Frontal cortex (tissue), 4 donors: Measurements from ENCODE around the gene MYO1D. TPM values are rescaled to one million over a fixed set of nuclear protein-coding genes. Genes with fewer than 3 reads are reported as not detected.
A peak's percentile ranks its signal among the peaks of the same experiment; 100 is the strongest.
"Not testable (repeated sequence)": the region's sequence is repeated elsewhere in the genome, so short reads cannot be mapped to it uniquely, and the experiment has no call there.

Experiments used
- DNase-seq, 2 donors: peaks; one replicate each; pipeline ENCODE4 v3.0.0; 2012; ENCODE audit warnings: low spot score in 2 of 2
- FAIRE-seq: peaks from 2 replicates; lab custom pipeline; 2012; peaks lifted over from hg19 to GRCh38; lab: Jason Lieb, UNC
- total RNA-seq: library from RNA; depleted of rRNA; stranded (reverse); fragments of >200 nt; gene quantifications from one replicate; pipeline ENCODE4 v1.2.3, GENCODE V29; 2014
- donor health status: control.
- donor health status: control.
- donor health status: control.

The MYO1D gene
- total RNA-seq, 1 donor from 2014 or later = 52.6 TPM

DNA sequence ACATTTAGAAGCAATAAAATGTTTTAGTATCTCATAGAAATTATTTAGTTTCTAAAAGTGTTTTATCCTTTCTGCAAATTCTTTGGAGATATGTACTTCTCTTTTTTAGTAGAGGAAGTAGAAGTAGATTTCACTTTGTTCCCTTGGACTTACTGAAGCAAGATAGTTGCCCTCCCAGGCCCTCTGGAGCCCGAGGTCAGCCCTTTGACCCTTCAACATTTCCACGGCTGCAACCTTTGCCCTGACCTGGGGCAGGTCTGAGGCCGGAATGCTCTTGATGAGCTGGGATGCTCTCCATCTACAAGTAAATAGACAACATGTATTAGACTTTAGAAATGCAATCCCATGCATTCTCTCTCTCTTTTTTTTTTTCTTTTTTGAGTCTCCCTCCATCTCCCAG is 222.6 kb downstream of the MYO1D start:
- DNase-seq = no peak
- FAIRE-seq = no peak

DNA sequence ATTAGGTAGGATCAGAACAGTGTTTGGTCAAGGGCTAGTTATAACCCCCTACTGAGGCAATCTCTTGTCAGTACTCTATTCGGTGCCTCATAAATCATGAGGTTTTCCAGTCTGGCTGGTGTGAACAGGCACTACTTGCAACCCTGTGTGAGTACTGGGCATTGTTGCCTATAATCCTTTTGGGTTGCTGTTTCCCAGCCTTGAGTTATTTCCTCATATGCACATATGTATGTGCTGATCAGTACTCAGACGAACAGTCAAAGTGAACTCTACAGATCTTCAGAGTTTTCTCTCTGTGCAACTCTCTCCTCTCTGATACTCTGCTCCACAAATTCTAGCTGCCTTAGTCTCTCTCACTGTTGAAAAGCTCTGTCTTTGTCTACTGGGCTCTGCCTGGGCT is 225.8 kb downstream of the MYO1D start:
- no peak for DNase-seq
- no peak for FAIRE-seq

DNA sequence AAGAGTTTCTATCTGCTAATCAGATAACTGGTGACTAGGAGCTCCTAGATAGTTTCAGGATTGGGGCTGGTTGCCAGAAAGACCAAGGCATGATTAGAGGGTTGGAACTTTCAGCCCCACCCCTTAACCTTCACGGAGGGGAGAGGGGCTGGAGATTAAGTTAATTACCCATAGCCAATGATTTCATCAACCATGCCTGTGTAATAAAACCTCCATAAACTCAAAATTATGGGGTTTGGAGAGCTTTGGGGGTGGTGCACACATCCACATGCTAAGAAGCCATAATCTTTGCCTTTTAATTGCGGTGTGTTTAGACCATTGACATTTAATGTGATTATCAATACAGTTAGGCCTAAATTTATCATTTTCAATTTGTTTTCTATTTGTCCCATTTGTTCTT is 228.5 kb downstream of the MYO1D start:
- DNase-seq (no peak), FAIRE-seq (no peak)

DNA sequence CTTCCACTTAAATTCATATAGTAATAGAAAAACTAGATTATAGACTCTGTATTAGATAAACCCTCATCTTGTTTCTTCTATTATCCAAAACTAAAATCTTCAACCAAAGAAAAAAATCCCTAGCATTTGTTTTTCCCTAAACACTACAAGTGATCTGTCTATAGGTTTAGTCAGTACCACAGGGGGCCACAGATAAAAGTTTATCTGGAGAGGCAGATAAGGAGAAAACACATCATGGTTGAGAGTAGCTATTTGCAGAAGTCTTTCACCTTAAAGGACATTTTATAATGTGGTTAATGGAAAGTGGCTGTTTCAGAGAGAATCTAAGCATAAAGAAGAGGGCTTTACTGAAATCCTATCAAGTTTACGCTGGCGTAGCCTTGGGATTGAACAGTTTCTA is 230.0 kb downstream of the MYO1D start:
- DNase-seq = no peak
- FAIRE-seq = no peak

DNA sequence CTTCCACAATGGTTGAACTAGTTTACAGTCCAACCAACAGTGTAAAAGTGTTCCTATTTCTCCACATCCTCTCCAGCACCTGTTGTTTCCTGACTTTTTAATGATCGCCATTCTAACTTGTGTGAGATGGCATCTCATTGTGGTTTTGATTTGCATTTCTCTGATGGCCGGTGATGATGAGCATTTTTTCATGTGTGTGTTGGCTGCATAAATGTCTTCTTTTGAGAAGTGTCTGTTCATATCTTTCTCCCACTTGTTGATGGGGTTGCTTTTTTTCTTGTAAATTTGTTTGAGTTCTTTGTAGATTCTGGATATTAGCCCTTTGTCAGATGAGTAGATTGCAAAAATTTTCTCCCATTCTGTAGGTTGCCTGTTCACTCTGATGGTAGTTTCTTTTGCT is 235.4 kb downstream of the MYO1D start:
- FAIRE-seq, DNase-seq: not testable (repeated sequence)

DNA sequence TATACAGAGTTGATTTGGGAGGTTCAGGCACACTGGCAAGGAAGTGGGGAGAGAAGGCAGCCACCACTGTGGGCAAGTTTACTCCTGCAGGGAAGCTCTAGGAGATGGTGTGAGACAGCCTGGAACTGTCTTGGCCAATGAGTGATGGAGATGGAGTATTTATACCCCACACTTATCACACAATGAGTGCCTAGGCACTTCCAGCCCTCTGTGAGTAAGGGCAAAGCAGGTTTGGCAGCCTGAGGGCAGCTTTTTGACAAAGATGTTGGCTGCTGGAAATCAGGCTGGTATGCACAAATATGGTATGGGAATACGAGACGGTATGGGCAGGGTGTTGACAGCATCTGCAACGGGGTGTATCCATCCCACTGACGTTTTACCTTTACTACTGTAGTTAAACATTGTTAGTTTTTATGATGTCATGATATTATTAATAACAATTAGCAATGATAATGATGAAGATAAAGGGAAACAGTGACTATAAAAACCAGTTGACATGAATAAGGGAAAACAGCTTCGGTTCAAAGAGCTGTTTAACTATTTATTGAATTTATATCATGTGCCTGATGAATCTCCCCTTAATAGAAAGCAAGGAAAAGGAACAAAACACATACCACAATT is 240.2 kb downstream of the MYO1D start:
- no peak for FAIRE-seq
- DNase-seq = no peak

DNA sequence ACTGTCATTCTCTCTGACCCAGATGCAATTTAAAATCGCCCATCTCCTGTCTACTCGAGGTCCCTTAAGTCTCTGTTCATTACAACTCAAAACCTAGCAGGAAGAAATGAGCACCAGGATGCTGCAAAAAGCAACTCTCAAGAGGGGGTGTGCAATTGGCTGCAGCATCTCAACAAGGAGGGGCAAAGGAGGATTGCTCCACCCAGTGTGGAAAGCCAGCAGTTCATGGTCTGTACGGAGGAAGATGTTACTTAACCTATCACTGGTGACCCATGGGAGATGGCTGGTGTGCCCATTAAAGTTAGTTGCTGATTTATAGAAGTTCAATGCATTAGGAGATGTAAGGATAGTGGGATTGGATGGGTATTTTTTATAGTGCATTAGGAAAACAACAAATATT is 242.8 kb downstream of the MYO1D start:
- no peak for FAIRE-seq
- no peak for DNase-seq

DNA sequence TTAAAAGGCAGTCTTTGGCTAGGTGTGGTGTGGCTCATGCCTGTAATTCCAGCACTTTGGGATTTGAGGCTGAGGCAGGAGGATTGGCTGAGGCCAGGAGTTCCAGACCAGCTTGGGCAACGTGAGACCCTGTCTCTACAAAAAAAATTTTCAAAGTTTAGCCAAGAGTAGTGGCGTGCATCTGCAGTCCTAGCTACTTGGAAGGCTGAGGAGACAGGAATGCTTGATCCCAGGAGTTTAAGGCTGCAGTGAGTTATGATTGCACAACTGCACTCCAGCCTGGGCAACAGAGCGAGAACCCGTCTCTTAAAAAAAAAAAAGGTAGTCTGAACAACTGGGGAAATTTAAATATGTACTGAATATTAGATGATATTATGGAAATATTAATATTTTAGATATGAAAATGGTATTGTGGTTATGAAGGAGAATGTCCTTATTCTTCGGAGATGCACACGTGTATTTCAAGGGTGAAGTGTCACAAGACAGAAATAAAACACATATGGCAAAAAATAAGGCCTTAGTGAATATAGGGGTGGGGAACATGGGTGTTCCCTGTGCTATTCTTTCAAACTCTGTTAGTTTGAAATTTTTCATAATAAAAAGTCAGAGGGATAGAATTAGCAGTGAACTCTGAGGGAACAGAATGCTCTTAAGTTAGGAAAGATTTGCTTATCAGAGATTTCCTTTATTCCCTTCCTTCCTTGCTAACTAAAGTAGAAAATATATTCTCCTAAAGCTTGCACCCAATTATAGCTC is 245.4 kb downstream of the MYO1D start:
- FAIRE-seq = no peak
- no peak for DNase-seq

DNA sequence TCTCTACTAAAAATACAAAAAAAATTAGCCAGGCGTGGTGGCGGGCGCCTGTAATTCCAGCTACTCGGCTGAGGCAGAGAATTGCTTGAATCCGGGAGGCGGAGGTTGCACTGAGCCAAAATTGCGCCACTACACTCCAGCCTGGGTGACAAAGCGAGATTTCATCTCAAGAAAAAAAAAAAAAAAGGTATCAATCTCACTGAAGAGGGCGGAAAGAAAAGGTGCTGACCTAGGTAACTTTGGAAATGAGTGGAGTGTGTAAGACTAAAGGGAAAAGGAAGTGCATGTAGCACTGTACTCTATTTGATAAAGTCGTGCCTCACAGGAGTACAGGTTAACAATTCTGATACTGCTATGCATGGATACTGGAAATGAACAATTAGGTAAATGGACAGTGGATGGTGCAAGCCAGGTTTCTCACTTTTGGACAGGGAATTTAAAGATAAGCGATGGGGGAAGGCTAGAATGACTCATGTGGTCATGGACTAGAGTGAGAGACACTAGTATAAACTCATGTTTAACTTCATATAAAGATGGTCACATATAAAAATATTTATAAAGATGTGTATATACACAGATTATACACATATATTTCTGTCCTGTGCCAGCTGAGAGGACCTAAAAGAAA is 247.2 kb downstream of the MYO1D start:
- no peak for DNase-seq

DNA sequence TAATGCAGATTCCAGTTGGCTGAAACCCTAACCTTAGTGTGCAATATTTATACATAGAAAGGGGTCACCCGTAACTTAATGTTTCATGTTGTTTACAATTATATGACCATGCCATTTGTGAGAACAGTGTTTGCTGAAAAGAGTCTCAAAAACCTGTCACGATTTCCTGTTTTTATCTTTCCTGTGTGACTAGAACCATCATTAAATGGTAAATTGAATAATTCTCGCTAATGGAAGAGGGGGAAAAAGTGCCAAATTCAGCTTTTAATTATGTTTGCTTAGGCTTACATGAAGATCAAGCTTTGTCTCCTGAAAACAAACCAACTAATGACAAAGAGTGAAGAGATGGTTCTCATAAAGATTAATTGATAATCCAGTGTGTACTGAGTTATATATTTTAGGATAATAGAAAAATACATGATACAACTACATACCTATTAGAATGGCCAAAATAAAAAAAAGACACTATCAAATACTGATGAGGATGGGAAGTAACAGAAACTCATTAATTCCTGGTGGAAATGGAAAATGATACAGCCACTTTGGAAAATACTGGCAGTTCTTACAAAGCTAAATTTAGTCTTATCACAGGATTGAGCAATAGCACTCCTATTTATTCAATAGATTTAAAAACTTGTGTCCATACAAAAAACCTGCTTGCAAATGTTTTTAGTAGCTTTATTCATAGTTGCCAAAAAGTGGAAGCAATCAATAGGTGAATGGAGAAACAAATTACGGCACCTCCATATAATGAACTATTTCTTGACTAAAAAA is 248.5 kb downstream of the MYO1D start:
- DNase-seq (no peak), FAIRE-seq (no peak)

More for the DNA sequence above, 247.2 kb downstream of the MYO1D start:
- FAIRE-seq = no peak

DNA sequence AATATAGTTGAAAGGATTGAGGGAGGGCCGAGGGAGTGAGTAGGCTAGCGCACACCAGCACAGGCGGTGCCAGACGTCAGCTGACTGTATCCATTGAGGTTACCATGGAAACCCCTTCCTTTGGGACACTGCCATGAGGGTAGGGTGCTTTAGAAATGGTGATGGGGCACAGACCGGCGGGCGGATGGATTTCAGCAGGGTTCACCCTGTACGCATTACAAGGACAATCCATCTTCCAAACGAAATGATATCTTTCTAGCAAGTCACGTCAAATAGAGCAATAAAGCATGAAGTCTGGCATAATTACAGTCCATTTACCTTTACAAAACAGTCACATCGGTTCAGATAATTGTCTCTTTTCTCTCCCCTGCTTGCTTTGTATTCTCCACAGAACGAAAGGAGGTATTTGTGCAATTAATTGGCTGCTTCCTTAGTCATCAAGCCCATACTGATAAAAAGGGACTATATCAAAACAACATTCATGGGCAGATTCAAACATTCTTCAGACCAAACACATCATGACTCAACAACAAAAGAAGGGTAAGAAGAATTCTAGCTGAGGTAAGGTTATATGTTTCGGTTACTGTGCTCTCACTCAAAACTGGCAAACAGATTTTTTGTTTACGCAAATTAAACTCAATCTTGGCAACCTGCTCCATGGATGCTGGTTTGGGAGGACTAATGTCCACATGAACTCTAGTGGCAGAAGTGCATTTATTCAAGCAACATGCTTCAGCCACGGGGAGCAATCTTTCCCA is 249.5 kb downstream of the MYO1D start:
- FAIRE-seq (no peak), DNase-seq (peak; percentile 18 to 42)

DNA sequence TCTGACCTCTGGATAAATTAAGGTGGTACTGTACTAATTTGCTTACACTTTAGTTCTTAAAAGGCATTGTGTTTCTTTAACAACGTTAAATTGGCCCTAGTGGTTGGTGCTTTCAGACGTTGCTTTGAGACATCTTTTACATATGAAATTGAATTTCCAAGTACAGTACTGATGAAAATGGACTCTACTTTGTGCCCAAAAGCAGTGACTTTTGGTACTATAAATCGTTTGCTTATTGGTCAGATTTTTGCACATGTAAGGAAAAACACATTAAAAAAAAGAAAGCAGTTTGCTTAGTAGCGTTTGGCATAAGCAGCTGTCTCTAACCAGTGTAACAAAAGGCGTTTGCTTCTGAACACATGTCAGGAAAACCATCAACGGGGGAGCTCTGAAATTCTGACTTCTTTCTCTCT is 250.5 kb downstream of the MYO1D start:
- no peak for FAIRE-seq

DNA sequence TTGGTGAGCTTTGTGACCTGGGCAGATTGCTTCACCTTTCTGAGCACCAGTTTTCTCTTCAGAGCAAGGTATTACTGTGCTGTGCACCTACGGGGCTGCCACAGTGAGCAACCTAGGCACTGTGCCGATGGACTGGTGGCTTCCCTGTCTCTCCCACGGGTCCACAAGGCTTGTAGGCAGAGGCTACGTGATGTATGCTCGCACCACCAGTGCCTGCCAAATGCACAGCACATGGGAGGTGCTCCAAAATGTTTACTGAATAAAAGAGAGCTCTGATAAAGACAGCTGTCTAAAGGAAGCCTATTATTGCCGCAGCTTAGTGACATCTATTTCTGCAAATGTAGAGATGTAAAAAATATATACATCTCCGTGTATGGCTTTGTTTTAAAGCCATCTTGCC is 251.0 kb downstream of the MYO1D start:
- DNase-seq (no peak), FAIRE-seq (no peak)

More for the DNA sequence above, 250.5 kb downstream of the MYO1D start:
- no peak for DNase-seq

DNA sequence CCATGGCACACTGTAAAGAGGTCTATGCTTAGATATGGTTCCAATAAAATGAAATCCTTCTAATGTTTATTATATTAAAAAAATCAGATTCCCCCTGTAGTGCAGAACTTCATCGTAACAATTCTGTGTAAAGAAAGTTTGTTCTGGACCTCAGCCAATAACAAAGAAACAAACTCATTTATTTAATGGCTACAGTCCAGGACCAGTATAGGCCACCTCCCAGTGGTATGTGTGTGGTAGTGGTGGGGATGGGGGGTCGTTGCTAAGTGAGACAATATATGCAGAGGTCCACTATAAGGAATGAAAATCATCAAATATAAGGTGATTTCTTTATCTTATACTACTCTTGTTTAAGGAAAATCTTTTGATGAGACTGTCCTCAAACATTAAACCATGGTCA is 253.7 kb downstream of the MYO1D start:
- FAIRE-seq (no peak), DNase-seq (no peak)

DNA sequence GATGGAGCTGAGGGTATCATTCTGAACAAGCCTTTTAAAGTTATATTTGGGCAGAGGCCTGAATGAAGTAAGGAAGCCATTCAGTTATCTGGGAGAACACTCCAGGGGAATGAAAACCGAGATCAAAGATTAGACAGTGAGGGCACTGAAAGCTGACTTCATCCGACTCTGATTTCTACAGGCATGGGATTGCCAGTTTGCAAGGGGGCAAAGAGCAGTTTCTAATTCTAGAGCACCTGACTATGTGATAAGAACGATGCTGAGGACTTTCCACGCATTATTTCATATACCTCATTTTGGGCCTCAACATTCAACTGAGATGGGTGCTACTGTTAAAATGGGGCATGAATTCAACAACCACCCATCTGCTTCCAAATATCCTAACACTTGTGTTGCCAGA is 254.4 kb downstream of the MYO1D start:
- no peak for DNase-seq
- no peak for FAIRE-seq

DNA sequence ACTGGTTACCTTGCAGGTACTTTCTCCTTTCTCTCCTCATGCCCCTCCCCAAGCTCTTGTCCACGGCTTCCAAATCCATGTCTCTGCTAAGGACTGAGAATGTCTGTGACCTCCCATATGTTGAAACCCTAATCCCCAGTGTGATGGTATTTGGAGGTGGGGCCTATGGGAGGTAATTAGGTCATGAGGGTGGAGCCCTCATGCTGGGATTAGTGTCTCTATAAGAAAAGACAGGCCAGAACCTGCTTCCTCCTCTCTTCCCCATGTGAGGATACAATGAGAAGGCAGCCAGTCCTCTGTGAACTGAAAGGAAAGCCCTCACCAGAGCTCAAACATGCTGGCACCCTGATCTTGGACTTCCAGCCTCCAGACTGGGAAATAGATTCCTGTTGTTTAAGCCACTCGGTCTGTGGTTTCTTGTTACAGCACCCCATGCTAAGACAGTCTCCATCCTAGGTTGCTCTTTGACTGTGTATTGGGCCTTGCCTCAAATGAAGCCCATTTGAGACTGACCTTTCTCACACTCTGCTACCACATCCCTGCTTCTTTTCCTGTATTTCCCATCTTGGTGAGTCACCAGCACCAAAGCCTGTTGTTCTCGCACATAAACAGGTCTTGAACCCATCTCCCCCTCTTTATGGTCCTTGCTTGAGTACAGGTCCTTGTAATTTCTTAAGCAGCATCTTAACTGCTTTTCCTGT is 255.2 kb downstream of the MYO1D start:
- no peak for FAIRE-seq
- no peak for DNase-seq

DNA sequence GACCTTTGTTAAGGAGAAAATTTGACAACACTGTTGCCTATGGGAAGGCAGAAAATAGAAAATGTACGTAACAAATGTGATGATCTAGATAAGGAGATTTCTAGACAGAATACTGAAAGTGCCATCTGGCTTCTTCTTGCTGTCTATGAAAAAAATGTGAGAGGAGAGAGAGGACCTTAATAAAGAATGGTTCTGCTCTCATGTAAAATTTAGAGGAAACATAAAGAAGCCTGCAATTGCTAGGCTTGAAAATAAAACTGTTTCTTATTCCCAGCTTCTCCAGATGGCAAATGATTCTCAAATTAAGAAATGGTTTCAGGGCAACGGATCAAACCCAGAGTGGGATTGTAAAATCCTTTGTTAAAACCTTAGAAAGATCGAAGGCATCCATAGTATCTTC is 261.6 kb downstream of the MYO1D start:
- DNase-seq (no peak), FAIRE-seq (no peak)

DNA sequence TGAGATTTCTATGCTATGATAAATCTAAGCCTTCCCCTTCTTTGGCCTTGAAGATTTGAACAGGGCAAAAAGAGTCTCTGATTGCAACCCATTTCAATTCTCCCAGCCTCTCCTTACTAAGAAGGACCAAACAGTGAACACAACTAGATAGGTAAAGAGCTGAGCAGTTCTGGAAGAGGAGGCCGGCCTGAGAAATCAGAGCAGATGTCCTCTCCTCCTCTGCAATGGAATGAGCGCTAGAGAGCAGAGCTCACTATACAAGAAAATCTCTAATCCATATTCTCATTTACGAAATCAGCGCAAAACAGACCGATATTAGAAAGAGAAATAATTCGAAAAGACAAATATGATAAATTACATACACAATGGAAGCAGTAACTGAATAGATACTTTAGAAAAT is 266.0 kb downstream of the MYO1D start:
- no peak for DNase-seq
- no peak for FAIRE-seq
